Fibroblast of mammary gland (primary cell): ENCODE data around the gene ERCC4.

Experiments
- DNase-seq: peaks from one replicate; pipeline ENCODE4 v3.0.0-alpha.2; 2010; ENCODE audit warnings: low read depth
- H3K4me3 ChIP-seq: 2 replicates; pipeline ENCODE4 v1.5.1; 2011; ENCODE audit warnings: low read depth, mild to moderate bottlenecking, low read length, moderate library complexity; ENCODE audit not compliant: control insufficient read depth
- CTCF ChIP-seq: conservative IDR thresholded peaks from 2 replicates; pipeline ENCODE4 v1.5.1; 2011; ENCODE audit warnings: low read depth, low read length, inconsistent platforms; ENCODE audit not compliant: control insufficient read depth, insufficient read depth

ERCC4 gene

GRCh38 chr16:13939821-13940220 lies 19.9 kb downstream of the ERCC4 start:
- TF ChIP-seq CTCF, result no peak
- DNase-seq, result peak; percentile 57

GRCh38 chr16:13940397-13940933 lies 20.5 kb downstream of the ERCC4 start:
- DNase-seq, result no peak
- no peak overlapping the region for H3K4me3 ChIP-seq
- TF ChIP-seq CTCF, result no peak

More at GRCh38 chr16:13939821-13940220, 19.9 kb downstream of the ERCC4 start:
- no peak overlapping the region for H3K4me3 ChIP-seq

- DNase-seq, result no peak
- H3K4me3 ChIP-seq, result no peak overlapping the region
- no peak for TF ChIP-seq CTCF
Observed at GRCh38 chr16:13944816-13945215, 24.9 kb downstream of the ERCC4 start.

- no peak for DNase-seq
- TF ChIP-seq CTCF, result no peak
- H3K4me3 ChIP-seq, result no peak overlapping the region
Observed at GRCh38 chr16:13945744-13946485, 26.0 kb downstream of the ERCC4 start.

- H3K4me3 ChIP-seq, result no peak overlapping the region
- DNase-seq, result no peak
- no peak for TF ChIP-seq CTCF
Observed at GRCh38 chr16:13948086-13948485, 28.1 kb downstream of the ERCC4 start.

GRCh38 chr16:13950821-13951547 lies 31.0 kb downstream of the ERCC4 start:
- TF ChIP-seq CTCF, result no peak
- DNase-seq, result no peak

More at GRCh38 chr16:13950821-13951547, 31.0 kb downstream of the ERCC4 start:
- H3K4me3 ChIP-seq, result no peak overlapping the region
